HG02588 (cell line): Measurements from ENCODE around the gene YAF2.
"Not testable (repeated sequence)": the region's sequence is repeated elsewhere in the genome, so short reads cannot be mapped to it uniquely, and the experiment has no call there.

ENCODE experiments used
- ATAC-seq: cut with Tn5 transposase; IDR thresholded peaks from one replicate; pipeline ENCODE4 v1.9.1; 2021; ENCODE audit warnings: mild to moderate bottlenecking, moderate library complexity; ENCODE audit not compliant: unreplicated experiment

The YAF2 gene

GRCh38 chr12:42255221-42255865 is 17.3 kb upstream of the YAF2 start:
- ATAC-seq: no peak

GRCh38 chr12:42252645-42253044 is 14.6 kb upstream of the YAF2 start:
- ATAC-seq: not testable (repeated sequence)

- not testable (repeated sequence) for ATAC-seq
These were observed 11.0 kb upstream of the YAF2 start for GRCh38 chr12:42249033-42249432.

GRCh38 chr12:42240131-42240750 is 2.2 kb upstream of the YAF2 start:
- no peak for ATAC-seq

GRCh38 chr12:42237853-42238239 is 202 bp downstream of the YAF2 start:
- peak; percentile 34 for ATAC-seq

GRCh38 chr12:42237052-42237852 is 796 bp downstream of the YAF2 start:
- ATAC-seq: peak; percentile 78

GRCh38 chr12:42236017-42236416 is 2.0 kb downstream of the YAF2 start:
- no peak for ATAC-seq

- ATAC-seq: no peak
These were observed 2.6 kb downstream of the YAF2 start for GRCh38 chr12:42235426-42235825.

- no peak for ATAC-seq
These were observed 3.1 kb downstream of the YAF2 start for GRCh38 chr12:42234970-42235369.

- ATAC-seq: not testable (repeated sequence)
These were observed 10.5 kb downstream of the YAF2 start for GRCh38 chr12:42227525-42227924.

GRCh38 chr12:42224501-42224900 is 13.5 kb downstream of the YAF2 start:
- ATAC-seq: not testable (repeated sequence)

GRCh38 chr12:42222724-42223123 is 15.3 kb downstream of the YAF2 start:
- no peak for ATAC-seq

- ATAC-seq: no peak
These were observed 16.3 kb downstream of the YAF2 start for GRCh38 chr12:42221726-42222125.

GRCh38 chr12:42217656-42218055 is 20.4 kb downstream of the YAF2 start:
- no peak for ATAC-seq

GRCh38 chr12:42216737-42217136 is 21.3 kb downstream of the YAF2 start:
- no peak for ATAC-seq

GRCh38 chr12:42215759-42216158 is 22.3 kb downstream of the YAF2 start:
- ATAC-seq: not testable (repeated sequence)

- no peak for ATAC-seq
These were observed 24.1 kb downstream of the YAF2 start for GRCh38 chr12:42213954-42214426.

GRCh38 chr12:42213023-42213422 is 25.0 kb downstream of the YAF2 start:
- ATAC-seq: no peak

- ATAC-seq: peak; percentile 45
These were observed 29.5 kb downstream of the YAF2 start for GRCh38 chr12:42208574-42208973.

GRCh38 chr12:42204819-42205218 is 33.2 kb downstream of the YAF2 start:
- no peak for ATAC-seq

GRCh38 chr12:42204362-42204761 is 33.7 kb downstream of the YAF2 start:
- no peak for ATAC-seq

- ATAC-seq: no peak
These were observed 37.0 kb downstream of the YAF2 start for GRCh38 chr12:42201063-42201462.
